Panc1 (cell line): ENCODE measurements around the gene NPB. TPM values are rescaled to one million over a fixed set of nuclear protein-coding genes. Genes with fewer than 3 reads are reported as not detected.

Experiments used
- ATAC-seq: fragments of 200-7000 bp; cut with Tn5 transposase; 2 replicates; pipeline ENCODE4 v1.9.1; 2020; ENCODE audit warnings: mild to moderate bottlenecking, moderate library complexity
- BruUV-seq: library from RNA; stranded (reverse); fragments of 400-500 nt; replicated peaks from 2 replicates; lab custom pipeline; 2021; lab: Mats Ljungman, UMichigan
- CTCF ChIA-PET: fragments of 300-600 bp; sonication (Branson Sonifier 250); formaldehyde crosslinking; loops from one replicate; lab custom pipeline; 2022; ENCODE audit warnings: antibody characterized with exemption; lab: Charles Lee
- POLR2A ChIA-PET: fragments of 300-600 bp; sonication (Branson Sonifier 250); formaldehyde crosslinking; loops from one replicate; lab custom pipeline; 2022; ENCODE audit warnings: antibody characterized with exemption; lab: Charles Lee
- DNase-seq: peaks from one replicate; pipeline ENCODE4 v3.0.0-alpha.2; 2010; ENCODE audit warnings: low read depth, low spot score
- H3K27ac ChIP-seq: 2 replicates; pipeline ENCODE4 v1.5.1; 2011; ENCODE audit warnings: mild to moderate bottlenecking, low read length, inconsistent platforms
- H3K27me3 ChIP-seq: fragments of 200-500 bp; sonication (Bioruptor generic); 2 replicates; pipeline ENCODE4 v1.6.0; 2014; ENCODE audit warnings: low read length, inconsistent platforms; ENCODE audit not compliant: control insufficient read depth, insufficient read depth
- H3K36me3 ChIP-seq: fragments of 200-500 bp; sonication (Bioruptor generic); 2 replicates; pipeline ENCODE4 v1.5.1; 2014; ENCODE audit warnings: inconsistent platforms, mild to moderate bottlenecking, low read length, moderate library complexity; ENCODE audit not compliant: control insufficient read depth, insufficient read depth
- H3K4me1 ChIP-seq: 2 replicates; pipeline ENCODE4 v1.5.1; 2011; ENCODE audit warnings: inconsistent platforms, mild to moderate bottlenecking, low read length, moderate library complexity; ENCODE audit not compliant: control insufficient read depth, insufficient read depth
- H3K4me3 ChIP-seq, 2 experiments: 2 replicates each; pipeline ENCODE4 v1.5.1; 2011 to 2012; ENCODE audit warnings: low read depth in 2 of 2, low read length in 2 of 2, mild to moderate bottlenecking in 2 of 2, inconsistent platforms in 1 of 2, moderate library complexity in 1 of 2
- H3K9me3 ChIP-seq: fragments of 200-500 bp; sonication (Bioruptor generic); 2 replicates; pipeline ENCODE4 v1.5.1; 2014; ENCODE audit warnings: low read depth, mild to moderate bottlenecking, inconsistent platforms, low read length, moderate library complexity; ENCODE audit not compliant: control insufficient read depth, insufficient read depth
- CTCF ChIP-seq: fragments of 450-650 bp; IDR thresholded peaks from 2 replicates; pipeline ENCODE4 v1.5.1; 2017; ENCODE audit warnings: mild to moderate bottlenecking
- POLR2AphosphoS5 ChIP-seq: IDR thresholded peaks from 2 replicates; pipeline ENCODE4 v1.6.1; 2012; ENCODE audit warnings: mild to moderate bottlenecking, low read depth, low read length, moderate library complexity
- REST ChIP-seq, 2 experiments: IDR thresholded peaks; 2 replicates each; pipeline ENCODE4 v1.6.1; 2011 to 2012; ENCODE audit warnings: low read depth in 2 of 2, control low read depth in 1 of 2, low read length in 1 of 2, mild to moderate bottlenecking in 1 of 2, moderate library complexity in 1 of 2; ENCODE audit not compliant: insufficient read depth in 1 of 2
- SIN3A ChIP-seq: IDR thresholded peaks from 2 replicates; pipeline ENCODE4 v1.6.1; 2012; ENCODE audit warnings: low read depth, mild to moderate bottlenecking, low read length, moderate library complexity, borderline replicate concordance; ENCODE audit not compliant: insufficient read depth
- TCF7L2 ChIP-seq: IDR thresholded peaks from 2 replicates; pipeline ENCODE4 v1.6.1; 2011; ENCODE audit warnings: mild to moderate bottlenecking, low read depth, low read length, inconsistent platforms
- in situ Hi-C: cut with HindIII; loops from 2 replicates; pipeline ENCODE4 v1.10.0; 2016; ENCODE audit warnings: low sequenced_read_pairs, low pct_unique_long_range_greater_than_20kb
- intact Hi-C: fragments of 100-400 bp; cut with micrococcal nuclease; formaldehyde crosslinking; loops from one replicate; pipeline ENCODE4 v1.10.0; 2022; ENCODE audit not compliant: unreplicated experiment
- total RNA-seq: library from RNA; stranded (reverse); gene quantifications from one replicate; pipeline ENCODE4 v1.2.1, GENCODE V29; 2021; ENCODE audit not compliant: unreplicated experiment

The NPB gene
- total RNA-seq, 1 experiment from 2014 or later: 3.9 TPM

GRCh38 chr17:81858170-81858966 is 43.7 kb upstream of the NPB start:
- no peak for DNase-seq
- Histone ChIP-seq H3K4me3 (peak overlapping the region; percentile 78 to 81), H3K27me3 (no peaks in the 10 kb centered on the region), H3K36me3 (peaks cover 5% of the 10 kb centered on the region; the same call in 1 of the 2 replicates), H3K9me3 (no peaks in the 10 kb centered on the region), H3K4me1 (peaks cover 21% of the 10 kb centered on the region), H3K27ac (peak overlapping the region; percentile 90)
- in situ Hi-C loops (no loop called here), intact Hi-C loops (no loop called here)
- TF ChIP-seq POLR2AphosphoS5 (no peak), TCF7L2 (no peak), CTCF (no peak), SIN3A (no peak), REST (IDR thresholded peaks at IDR 0.05; ENCODE audit: insufficient read depth in 1 of 2, low read depth in 2 of 2, low read length in 1 of 2) (no peak)
- ATAC-seq: no peak
- no TSS peak for BruUV-seq
- POLR2A ChIA-PET: interaction anchor here (0.5 to 0.6 kb wide), 2 partner anchors 51 to 133 kb away, joined by 11 to 17 read pairs; no protein-coding TSS in a partner anchor
- CTCF ChIA-PET: no interaction called here

- Histone ChIP-seq H3K4me1 (peaks cover 24% of the 10 kb centered on the region), H3K4me3 (peak overlapping the region; percentile 78 to 81), H3K9me3 (no peaks in the 10 kb centered on the region), H3K27me3 (no peaks in the 10 kb centered on the region), H3K36me3 (peaks cover 5% of the 10 kb centered on the region; the same call in 1 of the 2 replicates), H3K27ac (peak overlapping the region; percentile 90)
- TSS peak; percentile 90 for BruUV-seq
- DNase-seq (no peak), ATAC-seq (no peak)
- ChIA-PET CTCF (no interaction called here), POLR2A (interaction anchor here (0.5 to 0.7 kb wide), 2 partner anchors 37 to 134 kb away, joined by 3 to 11 read pairs; no protein-coding TSS in a partner anchor)
- intact Hi-C loops (no loop called here), in situ Hi-C loops (no loop called here)
- TF ChIP-seq SIN3A (0 out of 2 replicates have a peak, but pooled peaks have one; percentile 1), POLR2AphosphoS5 (no peak)
These were observed 42.8 kb upstream of the NPB start for GRCh38 chr17:81858967-81859905.
